NT2/D1 (cell line): ENCODE measurements around the gene VWA3A.

Source experiments
- SUZ12 ChIP-seq: IDR thresholded peaks from 2 replicates; pipeline ENCODE4 v1.6.1; 2011; ENCODE audit not compliant: insufficient read length, insufficient read depth; ENCODE audit errors: extremely low read depth
- YY1 ChIP-seq: IDR thresholded peaks from 2 replicates; pipeline ENCODE4 v1.6.1; 2011; ENCODE audit not compliant: insufficient read length, insufficient read depth
- ZNF274 ChIP-seq: IDR thresholded peaks from 2 replicates; pipeline ENCODE4 v1.6.1; 2011; ENCODE audit warnings: mild to moderate bottlenecking, low read depth, low read length

DNA sequence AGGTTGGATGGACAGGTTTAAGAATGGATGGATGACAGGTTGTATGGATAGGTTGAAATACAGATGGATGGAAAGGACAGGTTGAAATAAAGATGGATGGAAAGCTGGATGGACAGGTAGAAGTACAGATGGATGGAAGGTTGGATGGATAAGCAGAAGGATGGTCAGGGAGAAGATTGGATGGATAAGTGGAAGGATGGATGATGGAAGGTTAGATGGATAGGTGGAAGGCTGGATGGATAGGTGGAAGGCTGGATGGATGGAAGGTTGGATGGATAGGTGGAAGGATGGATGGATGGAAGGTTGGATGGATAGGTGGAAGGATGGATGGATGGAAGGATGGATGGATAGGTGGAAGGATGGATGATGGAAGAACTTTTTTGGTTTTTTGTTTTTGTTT is 69.1 kb downstream of the VWA3A start:
- no peak for TF ChIP-seq ZNF274
- no peak for TF ChIP-seq YY1
- TF ChIP-seq SUZ12: no peak
